ENCODE measurements around the gene CLPTM1L.

Gene CLPTM1L

GRCh38 chr5:1324301-1324700, 20.6 kb downstream of the CLPTM1L start:
- no peak for TF ChIP-seq CTCF (conservative IDR thresholded peaks at IDR 0.05; ENCODE audit: low read depth, low read length)
- no peaks in the 10 kb centered on the region for H4K20me1 ChIP-seq (ENCODE audit: insufficient read depth)
- H3K4me3 ChIP-seq (IDR thresholded peaks at IDR 0.05; ENCODE audit: insufficient read depth, low read depth, low read length), result no peak overlapping the region
- H3K4me1 ChIP-seq (ENCODE audit: low read depth, poor library complexity, severe bottlenecking), result peaks cover 56% of the 10 kb centered on the region
- H3K4me2 ChIP-seq, result no peak overlapping the region
- peaks cover 36% of the 10 kb centered on the region; the same call in 1 of the 2 replicates for H3K36me3 ChIP-seq (ENCODE audit: insufficient read depth)
- H3K79me2 ChIP-seq (ENCODE audit: insufficient read depth, low read depth), result peaks cover 67% of the 10 kb centered on the region
- H2AFZ ChIP-seq (ENCODE audit: low read depth), result no peak overlapping the region
- H3K27me3 ChIP-seq (ENCODE audit: insufficient read depth, low read depth), result no peaks in the 10 kb centered on the region
- H3K9ac ChIP-seq, result no peak overlapping the region
- H3K27ac ChIP-seq, result no peak overlapping the region; the same call in 1 of the 2 replicates

GRCh38 chr5:1323803-1324173, 21.1 kb downstream of the CLPTM1L start:
- no peak for TF ChIP-seq CTCF (conservative IDR thresholded peaks at IDR 0.05; ENCODE audit: low read depth, low read length)
- Histone ChIP-seq H3K36me3 (ENCODE audit: insufficient read depth) (peaks cover 36% of the 10 kb centered on the region; the same call in 1 of the 2 replicates), H3K4me1 (ENCODE audit: low read depth, poor library complexity, severe bottlenecking) (peaks cover 57% of the 10 kb centered on the region), H4K20me1 (ENCODE audit: insufficient read depth) (no peaks in the 10 kb centered on the region), H3K4me2 (no peak overlapping the region), H3K27me3 (ENCODE audit: insufficient read depth, low read depth) (no peaks in the 10 kb centered on the region), H3K79me2 (ENCODE audit: insufficient read depth, low read depth) (peaks cover 66% of the 10 kb centered on the region), H3K27ac (no peak overlapping the region), H3K4me3 (IDR thresholded peaks at IDR 0.05; ENCODE audit: insufficient read depth, low read depth, low read length) (no peak overlapping the region), H2AFZ (ENCODE audit: low read depth) (no peak overlapping the region), H3K9ac (no peak overlapping the region)

GRCh38 chr5:1322955-1323802, 21.7 kb downstream of the CLPTM1L start:
- Histone ChIP-seq H3K9ac (no peak overlapping the region), H3K4me1 (ENCODE audit: low read depth, poor library complexity, severe bottlenecking) (peaks cover 60% of the 10 kb centered on the region), H3K27me3 (ENCODE audit: insufficient read depth, low read depth) (no peaks in the 10 kb centered on the region), H4K20me1 (ENCODE audit: insufficient read depth) (no peaks in the 10 kb centered on the region), H3K4me2 (no peak overlapping the region), H3K4me3 (IDR thresholded peaks at IDR 0.05; ENCODE audit: insufficient read depth, low read depth, low read length) (no peak overlapping the region), H3K36me3 (ENCODE audit: insufficient read depth) (peaks cover 40% of the 10 kb centered on the region; the same call in 1 of the 2 replicates), H3K27ac (peak overlapping the region; percentile 100; the same call in 1 of the 2 replicates), H3K79me2 (ENCODE audit: insufficient read depth, low read depth) (peaks cover 66% of the 10 kb centered on the region), H2AFZ (ENCODE audit: low read depth) (no peak overlapping the region)
- TF ChIP-seq CTCF (conservative IDR thresholded peaks at IDR 0.05; ENCODE audit: low read depth, low read length), result no peak

GRCh38 chr5:1322036-1322900, 22.6 kb downstream of the CLPTM1L start:
- Histone ChIP-seq H3K4me3 (IDR thresholded peaks at IDR 0.05; ENCODE audit: insufficient read depth, low read depth, low read length) (no peak overlapping the region), H2AFZ (ENCODE audit: low read depth) (no peak overlapping the region), H3K36me3 (ENCODE audit: insufficient read depth) (peaks cover 40% of the 10 kb centered on the region; the same call in 1 of the 2 replicates), H3K79me2 (ENCODE audit: insufficient read depth, low read depth) (peaks cover 62% of the 10 kb centered on the region), H4K20me1 (ENCODE audit: insufficient read depth) (no peaks in the 10 kb centered on the region), H3K4me2 (peak overlapping the region; percentile 26; the same call in 1 of the 2 replicates), H3K4me1 (ENCODE audit: low read depth, poor library complexity, severe bottlenecking) (peaks cover 69% of the 10 kb centered on the region), H3K27ac (peak overlapping the region; percentile 100; the same call in 1 of the 2 replicates), H3K27me3 (ENCODE audit: insufficient read depth, low read depth) (no peaks in the 10 kb centered on the region), H3K9ac (no peak overlapping the region)
- no peak for TF ChIP-seq CTCF (conservative IDR thresholded peaks at IDR 0.05; ENCODE audit: low read depth, low read length)
